NCI-H2107 treated with DMSO at 0.1 percent for 48 hours (cell line): Measurements from ENCODE around the gene RHPN2.
"Not testable (repeated sequence)": the region's sequence is repeated elsewhere in the genome, so short reads cannot be mapped to it uniquely, and the experiment has no call there.

Experiments
- DNase-seq: peaks from one replicate; lab custom pipeline; 2025; ENCODE audit not compliant: unreplicated experiment; lab: John Stamatoyannopoulos, UW

Gene RHPN2

DNA sequence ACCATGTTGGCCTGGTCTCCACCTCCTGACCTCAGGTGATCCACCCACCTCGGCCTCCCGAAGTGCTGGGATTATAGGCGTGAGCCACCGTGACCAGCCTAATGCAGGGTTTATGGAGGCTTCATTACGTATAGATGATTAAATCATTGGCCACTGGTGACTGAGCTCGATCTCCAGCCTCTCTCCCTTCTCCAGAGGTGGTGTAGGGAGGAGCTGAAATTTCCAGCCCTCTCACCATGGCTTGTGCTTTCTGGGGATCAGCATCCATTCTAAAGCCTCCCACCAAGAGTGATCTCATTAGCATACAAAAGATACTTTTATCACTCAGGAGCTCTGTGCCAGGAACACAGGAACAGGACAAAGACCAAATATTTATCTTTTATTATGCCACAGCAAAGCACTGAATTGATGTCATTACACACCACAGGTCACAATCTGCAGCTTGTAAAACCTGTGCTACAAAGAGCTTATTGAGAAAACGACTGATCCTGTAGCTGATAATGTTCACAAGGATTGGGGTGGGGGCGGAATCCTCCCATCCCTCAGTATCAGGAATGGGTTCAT lies 32.4 kb downstream of the RHPN2 start:
- DNase-seq = no peak

GRCh38 chr19:33029746-33030303 lies 34.9 kb downstream of the RHPN2 start:
- no peak for DNase-seq

DNA sequence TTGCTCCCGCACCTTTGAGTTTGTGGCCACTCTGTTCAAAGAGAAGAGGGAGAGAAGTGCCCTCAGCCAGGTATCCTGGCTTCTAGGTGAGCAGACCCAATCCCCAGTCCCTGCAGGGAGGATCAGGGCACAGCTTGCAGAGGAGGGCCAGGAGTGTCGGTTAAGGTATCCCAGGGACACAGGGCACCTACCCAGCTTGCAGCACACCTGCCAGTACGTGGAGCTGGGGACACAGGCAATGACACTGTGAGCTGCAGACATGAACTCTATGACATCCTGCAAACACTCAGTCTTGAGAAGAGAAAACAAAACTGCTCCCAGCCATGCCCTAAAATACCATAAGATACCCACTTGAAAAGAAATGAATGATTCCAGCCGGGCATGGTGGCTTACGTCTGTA lies 38.1 kb downstream of the RHPN2 start:
- not testable (repeated sequence) for DNase-seq

GRCh38 chr19:33025468-33026238 lies 39.0 kb downstream of the RHPN2 start:
- DNase-seq = not testable (repeated sequence)

DNA sequence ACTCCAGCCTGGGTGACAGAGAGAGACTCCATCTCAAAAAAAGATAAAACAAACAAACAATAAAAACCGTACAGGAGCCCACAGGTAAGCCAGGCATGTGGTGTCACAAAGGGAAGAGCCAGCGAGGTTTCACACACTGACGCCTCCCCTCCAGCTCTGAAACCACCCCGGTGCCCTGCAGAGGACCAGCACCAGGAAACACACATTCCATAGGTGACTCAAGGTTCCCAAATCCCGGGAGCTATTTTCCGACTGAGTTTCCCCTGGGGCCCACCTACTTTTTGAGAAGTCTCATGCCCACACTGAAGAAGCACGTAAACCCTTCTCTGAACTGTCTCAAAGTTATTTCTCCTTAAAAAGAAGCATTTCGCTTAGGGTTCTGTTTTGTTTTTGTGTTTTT lies 40.3 kb downstream of the RHPN2 start:
- no peak for DNase-seq

DNA sequence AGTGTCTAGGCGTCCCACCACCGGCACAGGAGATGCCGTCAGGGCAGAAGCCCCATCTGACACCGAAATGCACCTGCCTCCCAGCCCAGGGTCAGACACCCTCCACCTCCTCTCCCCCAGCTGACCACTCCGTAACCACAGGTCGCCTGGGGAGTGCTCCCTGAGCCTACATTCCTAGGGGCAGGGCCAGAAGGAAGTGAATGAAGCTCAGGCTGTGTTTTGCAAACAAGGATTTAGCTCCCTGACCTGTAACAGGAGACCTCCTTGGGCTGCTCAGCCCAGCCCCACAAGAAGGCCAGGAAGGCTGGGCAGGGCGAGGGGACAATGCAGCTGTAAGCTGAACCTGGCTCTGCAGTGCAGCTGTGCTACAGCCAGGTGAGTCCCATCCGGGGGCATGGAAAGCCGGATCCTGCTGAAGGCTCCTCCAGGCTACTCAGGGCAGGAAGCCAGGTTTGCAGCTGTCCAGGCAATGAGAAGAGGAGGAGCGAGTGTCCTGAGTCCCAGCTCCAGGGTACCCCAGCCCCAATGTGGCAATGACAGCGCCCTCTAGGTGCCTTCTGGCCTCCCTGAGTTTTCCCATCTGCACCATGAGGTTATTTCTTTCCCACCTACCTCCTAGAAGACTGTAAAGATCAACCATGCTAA lies 42.1 kb downstream of the RHPN2 start:
- no peak for DNase-seq

GRCh38 chr19:33010891-33011290 lies 53.8 kb downstream of the RHPN2 start:
- not testable (repeated sequence) for DNase-seq

GRCh38 chr19:33008738-33009137 lies 56.0 kb downstream of the RHPN2 start:
- no peak for DNase-seq

DNA sequence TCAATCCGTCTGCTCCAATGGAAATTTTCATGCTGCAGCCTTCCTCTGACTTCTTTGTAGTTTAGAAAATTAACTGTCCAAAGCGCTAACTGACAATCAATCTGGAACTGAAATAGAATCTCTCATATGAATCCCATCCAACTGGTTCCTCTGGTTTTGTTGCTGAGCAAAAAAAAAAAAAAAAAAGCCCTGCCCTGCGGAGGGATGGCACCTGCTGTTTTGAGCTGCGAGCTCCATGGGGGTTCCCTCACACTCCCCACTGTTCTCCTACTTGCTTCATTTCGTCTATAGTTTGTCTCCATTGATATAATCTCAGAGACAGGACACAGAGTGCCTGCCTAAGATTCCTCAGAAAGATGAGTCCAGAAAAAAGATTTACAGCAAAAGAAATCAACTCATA lies 59.2 kb downstream of the RHPN2 start:
- peak; percentile 27 for DNase-seq

DNA sequence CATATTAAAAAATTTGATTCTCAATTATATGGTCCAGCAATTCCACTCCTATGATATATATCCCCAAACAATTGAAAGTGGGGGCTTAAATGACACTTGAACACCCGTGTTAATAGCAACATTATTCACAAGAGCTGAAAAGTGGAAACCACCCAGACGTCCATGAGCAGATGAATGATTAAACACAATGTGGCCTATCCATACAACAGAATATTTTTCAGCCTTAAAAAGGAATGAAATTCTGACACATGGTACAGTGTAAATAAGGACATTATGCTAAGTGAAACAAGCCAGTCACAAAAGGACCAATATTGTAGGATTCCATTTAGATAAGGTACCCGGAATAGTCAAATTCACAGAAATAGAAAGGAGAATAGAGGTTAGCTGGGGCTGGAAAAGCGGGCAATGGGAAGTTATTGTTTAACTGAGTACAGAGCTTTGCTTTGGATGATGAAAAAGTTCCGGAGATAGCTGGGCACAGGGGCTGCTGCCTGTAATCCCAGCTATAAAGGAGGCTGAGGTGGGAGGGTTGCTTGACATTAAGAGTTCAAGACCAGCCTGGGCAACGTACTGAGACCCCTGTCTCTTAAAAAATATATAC lies 61.2 kb downstream of the RHPN2 start:
- not testable (repeated sequence) for DNase-seq

DNA sequence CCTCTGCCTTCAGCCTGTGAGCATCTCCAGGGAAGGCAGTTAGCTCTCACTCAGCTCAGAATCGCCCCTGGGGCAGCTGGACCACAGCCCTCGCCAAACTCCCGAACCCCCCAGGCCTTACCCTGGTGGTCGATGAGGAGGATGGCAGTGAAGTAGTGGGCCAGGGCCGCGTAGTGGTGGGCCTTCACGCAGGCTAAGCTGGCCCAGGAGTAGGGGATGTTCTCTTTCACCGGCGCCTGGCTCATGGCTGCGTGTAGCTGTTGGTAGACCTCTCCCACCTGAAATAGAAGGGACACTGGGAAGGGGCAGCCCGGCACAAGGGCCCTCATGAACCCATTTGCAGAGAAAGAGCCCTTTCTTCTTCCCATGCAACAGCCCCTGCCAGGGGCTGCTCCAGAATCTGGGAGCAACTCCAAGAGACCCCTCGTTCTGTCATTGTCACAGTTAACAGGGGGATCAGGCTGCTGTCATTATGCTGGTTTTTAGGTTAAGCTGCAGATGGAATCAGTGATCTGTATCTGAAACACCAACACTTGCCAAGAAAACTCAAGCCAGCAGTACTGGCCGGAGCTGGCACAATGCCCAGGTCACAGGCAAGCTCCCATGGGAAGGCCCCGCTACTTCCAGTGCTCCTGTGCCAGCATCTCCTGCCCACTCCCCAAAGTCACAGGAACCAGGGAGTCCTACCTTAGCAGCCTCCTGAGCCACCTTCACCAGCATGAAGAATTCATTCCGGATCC lies 62.4 kb downstream of the RHPN2 start:
- DNase-seq = not testable (repeated sequence)

DNA sequence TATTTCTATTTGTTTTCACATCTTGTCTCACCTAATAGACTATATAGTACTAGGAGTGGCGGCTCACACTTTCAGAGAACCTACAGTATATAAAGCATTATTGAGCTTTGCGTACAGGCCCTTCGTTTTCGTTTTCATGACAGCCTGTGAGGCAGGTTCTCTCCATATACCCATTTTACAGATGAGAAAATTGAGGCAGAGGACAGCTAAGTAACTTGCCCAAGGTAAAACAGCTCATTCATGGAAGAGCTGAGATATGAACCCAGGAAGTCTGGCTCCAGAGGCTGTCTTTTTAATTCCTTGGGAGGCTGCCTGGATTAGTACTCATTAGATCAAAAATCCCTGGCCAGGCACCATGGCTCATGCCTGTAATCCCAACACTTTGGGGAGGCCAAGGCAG lies 63.8 kb downstream of the RHPN2 start:
- DNase-seq = no peak

GRCh38 chr19:33000510-33000909 lies 64.2 kb downstream of the RHPN2 start:
- DNase-seq = no peak

GRCh38 chr19:32998722-32999121 lies 66.0 kb downstream of the RHPN2 start:
- DNase-seq = no peak

DNA sequence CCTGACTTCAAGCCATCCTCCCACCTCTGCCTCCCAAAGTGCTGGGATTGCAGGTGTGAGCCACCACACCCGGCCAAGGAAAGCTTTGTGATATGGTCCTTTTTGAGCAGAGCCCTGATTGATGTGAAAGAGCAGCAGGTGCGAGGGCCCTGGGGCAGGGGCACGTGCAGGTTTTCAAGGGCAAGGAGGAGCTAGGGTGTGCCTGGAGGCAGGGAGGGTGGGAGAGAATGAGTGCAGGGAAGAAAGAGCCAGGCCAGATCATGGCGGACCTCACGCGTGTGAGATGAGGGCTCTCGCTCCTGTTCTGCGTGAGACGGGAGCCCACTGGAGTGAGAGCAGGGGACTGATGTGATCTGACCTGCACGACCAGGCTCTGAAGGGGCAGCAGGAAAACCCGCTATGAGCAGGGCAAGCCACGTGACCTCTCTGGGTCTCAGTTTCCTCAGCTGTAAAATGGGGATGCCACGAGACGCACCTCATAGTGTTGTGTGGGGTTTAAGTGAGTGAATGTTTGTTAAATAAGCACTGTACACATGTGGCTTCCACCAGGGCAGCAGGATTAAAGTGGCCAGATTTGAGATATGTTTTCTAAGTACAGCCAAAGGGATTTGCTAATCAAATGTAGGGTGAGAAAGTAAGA lies 66.9 kb downstream of the RHPN2 start:
- no peak for DNase-seq

DNA sequence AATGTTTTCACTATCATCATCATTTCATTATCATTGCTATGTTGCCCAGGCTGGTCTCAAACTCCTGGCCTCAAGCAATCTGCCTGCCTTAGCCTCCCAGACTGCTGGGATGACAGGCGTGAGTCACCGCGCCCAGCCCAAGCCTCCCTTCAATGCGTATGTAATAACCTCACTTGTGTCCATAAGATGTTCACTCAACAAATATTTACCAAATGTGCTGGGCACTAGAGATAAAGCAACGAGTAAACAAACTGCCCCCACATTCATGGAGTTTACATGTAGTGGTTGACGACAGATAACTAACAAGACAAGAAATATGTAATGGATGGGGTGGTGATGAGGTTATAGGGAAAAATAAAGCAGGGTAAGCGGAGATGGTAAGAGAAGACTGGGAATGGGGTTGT lies 67.6 kb downstream of the RHPN2 start:
- DNase-seq = not testable (repeated sequence)

DNA sequence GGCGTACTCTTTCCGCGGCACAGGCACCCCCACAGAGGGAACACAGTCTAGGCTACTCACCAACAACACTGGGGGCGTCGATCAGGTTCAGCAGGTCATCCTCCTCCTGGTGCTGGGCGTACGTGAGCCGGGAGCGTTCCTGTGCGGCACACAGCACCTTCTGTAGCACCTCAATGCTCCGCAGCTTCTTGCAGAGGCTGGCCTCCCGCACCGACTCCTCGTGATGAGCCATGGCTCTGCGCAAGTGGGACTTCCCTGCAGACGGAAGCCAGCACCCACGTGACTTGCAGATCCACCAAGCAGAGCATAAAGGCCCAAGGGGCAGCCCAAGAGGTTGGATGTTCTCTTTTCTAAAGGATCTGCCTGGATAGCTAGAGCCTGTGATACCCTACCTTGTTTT lies 68.7 kb downstream of the RHPN2 start:
- DNase-seq = not testable (repeated sequence)

- no peak for DNase-seq
Observed at GRCh38 chr19:32988724-32989123, 76.0 kb downstream of the RHPN2 start.

DNA sequence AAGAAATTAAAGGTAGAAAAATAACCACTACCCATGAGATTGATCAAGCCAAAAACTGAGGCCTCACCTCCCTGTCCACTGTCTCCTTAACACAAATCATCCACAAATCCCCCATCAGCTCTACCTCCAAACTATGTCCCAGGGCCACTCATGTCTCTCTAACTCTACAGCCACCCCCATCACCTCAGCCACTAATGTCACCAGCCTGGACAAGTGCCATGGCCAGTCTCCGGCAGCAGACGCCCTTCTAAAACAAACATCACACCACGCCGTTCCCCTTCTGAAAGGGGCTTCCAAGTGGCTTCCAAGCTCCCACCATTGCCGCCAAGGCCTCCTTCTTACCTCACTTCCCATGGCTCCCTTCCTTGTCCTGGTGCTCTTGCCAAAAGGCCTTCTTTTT lies 76.4 kb downstream of the RHPN2 start:
- not testable (repeated sequence) for DNase-seq

DNA sequence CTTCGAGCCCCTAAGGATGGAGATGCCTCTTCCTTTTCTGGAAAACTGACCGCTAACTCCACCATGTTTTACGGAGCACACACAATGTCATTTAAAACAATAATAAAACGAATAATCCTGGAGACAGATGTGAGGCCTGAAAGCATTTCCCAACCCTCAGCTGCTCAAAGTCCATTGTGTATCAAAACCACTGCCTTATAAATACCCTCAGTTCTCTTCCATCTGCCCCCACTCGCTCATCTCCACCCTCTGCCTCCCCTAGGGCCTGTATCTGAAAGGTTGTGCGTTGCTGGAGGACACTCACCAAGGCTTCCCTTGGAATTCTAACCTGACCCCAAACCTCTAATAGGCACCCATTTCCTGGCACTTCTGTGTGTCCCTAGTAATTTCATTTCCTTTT lies 82.2 kb downstream of the RHPN2 start:
- not testable (repeated sequence) for DNase-seq
